ENCODE data around the gene ARHGEF28. TPM values are rescaled to one million over a fixed set of nuclear protein-coding genes. Genes with fewer than 3 reads are reported as not detected.

The ARHGEF28 gene
- total RNA-seq, 6 experiments from 2014 or later: 3.0 to 14.9 (median 6.4) TPM

GRCh38 chr5:73747696-73748380, 121.8 kb downstream of the ARHGEF28 start:
- no peak overlapping the region for H3K27ac ChIP-seq
- no peak for DNase-seq
- TF ChIP-seq POLR2A (IDR thresholded peaks at IDR 0.05): no peak
- no peak for TF ChIP-seq CTCF (IDR thresholded peaks at IDR 0.05)
- H3K4me1 ChIP-seq: peaks cover 0 to 30% (median 2%) of the 10 kb centered on the region in 4 donors
- H3K9me3 ChIP-seq: no peaks in the 10 kb centered on the region
- peak in 1 of 4 donors; percentile 24 for ATAC-seq
- WGBS (ENCODE audit: insufficient coverage, low coverage, low lambda C conversion rate, missing lambda C conversion rate): 61% methylated on average over 7 of the region's 7 CpGs
- H3K4me3 ChIP-seq: no peak overlapping the region
- intact Hi-C loops (cut with DNase I): no loop called here
- no peaks in the 10 kb centered on the region for H3K36me3 ChIP-seq
- H3K27me3 ChIP-seq: no peaks in the 10 kb centered on the region

GRCh38 chr5:73748510-73749400, 122.8 kb downstream of the ARHGEF28 start:
- no peaks in the 10 kb centered on the region for H3K27me3 ChIP-seq
- intact Hi-C loops (cut with DNase I): no loop called here
- peaks cover 0 to 30% (median 2%) of the 10 kb centered on the region in 4 donors for H3K4me1 ChIP-seq
- peak; percentile 26 to 42 (median 34) for ATAC-seq
- H3K36me3 ChIP-seq: no peaks in the 10 kb centered on the region
- no peaks in the 10 kb centered on the region for H3K9me3 ChIP-seq
- TF ChIP-seq POLR2A (IDR thresholded peaks at IDR 0.05): no peak
- no peak for TF ChIP-seq CTCF (IDR thresholded peaks at IDR 0.05)
- no peak overlapping the region for H3K4me3 ChIP-seq
- no peak for DNase-seq
- peak overlapping the region in 2 of 3 donors; percentile 10 to 20 for H3K27ac ChIP-seq
- 64% methylated on average over 8 of the region's 11 CpGs for WGBS (ENCODE audit: insufficient coverage, low coverage, low lambda C conversion rate, missing lambda C conversion rate)

GRCh38 chr5:73749485-73750270, 123.7 kb downstream of the ARHGEF28 start:
- ATAC-seq: peak in 2 of 4 donors; percentile 33 to 35
- Histone ChIP-seq H3K36me3 (no peaks in the 10 kb centered on the region), H3K27ac (no peak overlapping the region), H3K27me3 (no peaks in the 10 kb centered on the region), H3K4me1 (peaks cover 0 to 30% (median 2%) of the 10 kb centered on the region in 4 donors), H3K4me3 (no peak overlapping the region), H3K9me3 (no peaks in the 10 kb centered on the region)
- DNase-seq: no peak
- intact Hi-C loops (cut with DNase I): no loop called here
- WGBS (ENCODE audit: insufficient coverage, low coverage, low lambda C conversion rate, missing lambda C conversion rate): 74% methylated on average over 11 of the region's 11 CpGs
- TF ChIP-seq POLR2A (IDR thresholded peaks at IDR 0.05) (no peak), CTCF (IDR thresholded peaks at IDR 0.05) (no peak)

- Histone ChIP-seq H3K9me3 (no peaks in the 10 kb centered on the region), H3K27me3 (no peaks in the 10 kb centered on the region), H3K4me3 (no peak overlapping the region), H3K36me3 (no peaks in the 10 kb centered on the region), H3K27ac (no peak overlapping the region), H3K4me1 (peaks cover 0 to 16% (median 0%) of the 10 kb centered on the region in 4 donors)
- 60% methylated on average over 5 of the region's 7 CpGs for WGBS (ENCODE audit: insufficient coverage, low coverage, low lambda C conversion rate, missing lambda C conversion rate)
- intact Hi-C loops (cut with DNase I): no loop called here
- no peak for DNase-seq
- TF ChIP-seq CTCF (IDR thresholded peaks at IDR 0.05) (no peak), POLR2A (IDR thresholded peaks at IDR 0.05) (no peak)
- no peak for ATAC-seq
These were observed 125.4 kb downstream of the ARHGEF28 start for GRCh38 chr5:73751254-73751914.

All from right lobe of liver (tissue), 6 donors.